Measurements from ENCODE around the gene BUD31. TPM values are rescaled to one million over a fixed set of nuclear protein-coding genes. Genes with fewer than 3 reads are reported as not detected.

The BUD31 gene
- total and polyA plus RNA-seq, 2 of the 4 experiments (the other 2 are of a cell fraction) = 72.6 to 97.2 TPM

DNA sequence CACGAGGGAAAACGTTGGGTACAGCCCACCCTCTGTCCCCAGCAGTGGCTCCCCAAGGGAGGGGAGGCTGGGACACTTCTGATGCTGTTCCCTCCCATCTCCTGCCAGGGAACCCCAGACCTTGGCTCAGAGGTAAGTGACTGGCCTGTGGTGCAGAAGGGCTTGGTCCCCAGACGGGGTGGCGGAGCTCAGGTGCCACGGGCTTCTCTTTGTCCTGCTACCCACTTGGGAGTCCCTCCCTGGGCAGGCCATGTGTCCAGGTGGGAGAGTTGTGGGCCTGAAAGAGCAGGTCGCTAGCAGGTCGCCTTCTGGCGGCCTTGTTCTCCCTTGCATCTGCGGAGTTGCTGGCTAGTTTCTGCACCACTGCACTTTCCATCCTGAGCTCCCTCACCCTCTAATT, 47.1 kb downstream of the BUD31 start:
- WGBS, 2 experiments (ENCODE audit: extremely low coverage in 2 of 2, insufficient read length in 1 of 2) = no CpG with 5 or more reads among the region's 9 CpGs
- Histone ChIP-seq H3K18ac (ENCODE audit: low read depth, low read length) (no peak overlapping the region), H4K5ac (ENCODE audit: low read depth, low read length) (no peak overlapping the region), H3K36me3 (ENCODE audit: control insufficient read depth, insufficient read depth, low read length) (peaks cover 83% of the 10 kb centered on the region), H3K4me2 (ENCODE audit: low read depth, low read length) (no peak overlapping the region), H2BK20ac (ENCODE audit: low read depth, low read length) (no peak overlapping the region), H3K9ac (ENCODE audit: low read depth, low read length) (no peak overlapping the region), H2AK5ac (ENCODE audit: low read depth, low read length) (no peak overlapping the region), H2BK120ac (ENCODE audit: low read depth, low read length) (no peak overlapping the region), H3K9me3 (ENCODE audit: control insufficient read depth, insufficient read depth, low read length) (no peaks in the 10 kb centered on the region), H3K27ac (ENCODE audit: insufficient read depth, low read length) (no peak overlapping the region), H3K23ac (ENCODE audit: low read depth, low read length) (no peak overlapping the region), H3K4me1 (ENCODE audit: control insufficient read depth, insufficient read depth, low read length) (no peaks in the 10 kb centered on the region), H2AFZ (replicated peaks; ENCODE audit: low read length, poor library complexity) (no peak overlapping the region), H2BK15ac (ENCODE audit: low read depth, low read length) (no peak overlapping the region), H3K4ac (ENCODE audit: low read depth, low read length) (no peak overlapping the region), H3K56ac (ENCODE audit: extremely low read depth, insufficient read depth, low read length) (no peak overlapping the region), H3K14ac (replicated peaks; ENCODE audit: low read depth, low read length) (no peak overlapping the region), H2AK9ac (replicated peaks; ENCODE audit: low read depth, low read length, poor library complexity) (no peak overlapping the region), H4K91ac (ENCODE audit: insufficient read depth, low read depth, low read length) (no peak overlapping the region), H4K8ac (ENCODE audit: low read depth in 2 of 2, low read length in 2 of 2) (no peak overlapping the region), H3K79me1 (ENCODE audit: low read depth in 1 of 2, low read length in 2 of 2) (peaks cover 19 to 79% of the 10 kb centered on the region in 2 experiments), H4K20me1 (ENCODE audit: insufficient read depth, low read length) (peaks cover 61% of the 10 kb centered on the region), H2BK5ac (ENCODE audit: low read depth, low read length, poor library complexity, severe bottlenecking) (no peak overlapping the region), H3K9me1 (ENCODE audit: insufficient read depth, low read length) (peaks cover 3% of the 10 kb centered on the region; the same call in 1 of the 2 replicates), H3K4me3 (ENCODE audit: insufficient read depth, low read depth, low read length) (no peak overlapping the region), H3K27me3 (ENCODE audit: control insufficient read depth, insufficient read depth, low read length) (no peaks in the 10 kb centered on the region)
- CTCF ChIA-PET = no interaction called here
- DNase-seq = no peak
- POLR2A ChIA-PET (ENCODE audit: unreplicated experiment) = no interaction called here
- in situ Hi-C loops (cut with MboI; ENCODE audit: low sequenced_read_pairs) = no loop called here
- dilution Hi-C loops (cut with HindIII; ENCODE audit: low sequenced_read_pairs, unreplicated experiment) = no loop called here
- ATAC-seq (ENCODE audit: low read depth) = no peak
- intact Hi-C loops (cut with micrococcal nuclease) = no loop called here
- no TSS peak for BruUV-seq (replicated peaks)
- no peak for TF ChIP-seq CEBPB (IDR thresholded peaks at IDR 0.05; ENCODE audit: low read depth, low read length)
- no peak for TF ChIP-seq BHLHE40 (IDR thresholded peaks at IDR 0.05; ENCODE audit: low read depth, low read length)
- TF ChIP-seq SMC3 (IDR thresholded peaks at IDR 0.05; ENCODE audit: low read depth, low read length) = no peak
- TF ChIP-seq, protein P1, sequence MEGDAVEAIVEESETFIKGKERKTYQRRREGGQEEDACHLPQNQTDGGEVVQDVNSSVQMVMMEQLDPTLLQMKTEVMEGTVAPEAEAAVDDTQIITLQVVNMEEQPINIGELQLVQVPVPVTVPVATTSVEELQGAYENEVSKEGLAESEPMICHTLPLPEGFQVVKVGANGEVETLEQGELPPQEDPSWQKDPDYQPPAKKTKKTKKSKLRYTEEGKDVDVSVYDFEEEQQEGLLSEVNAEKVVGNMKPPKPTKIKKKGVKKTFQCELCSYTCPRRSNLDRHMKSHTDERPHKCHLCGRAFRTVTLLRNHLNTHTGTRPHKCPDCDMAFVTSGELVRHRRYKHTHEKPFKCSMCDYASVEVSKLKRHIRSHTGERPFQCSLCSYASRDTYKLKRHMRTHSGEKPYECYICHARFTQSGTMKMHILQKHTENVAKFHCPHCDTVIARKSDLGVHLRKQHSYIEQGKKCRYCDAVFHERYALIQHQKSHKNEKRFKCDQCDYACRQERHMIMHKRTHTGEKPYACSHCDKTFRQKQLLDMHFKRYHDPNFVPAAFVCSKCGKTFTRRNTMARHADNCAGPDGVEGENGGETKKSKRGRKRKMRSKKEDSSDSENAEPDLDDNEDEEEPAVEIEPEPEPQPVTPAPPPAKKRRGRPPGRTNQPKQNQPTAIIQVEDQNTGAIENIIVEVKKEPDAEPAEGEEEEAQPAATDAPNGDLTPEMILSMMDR (conservative IDR thresholded peaks at IDR 0.05; ENCODE audit: low read depth, low read length) = no peak
- TF ChIP-seq POLR2A (IDR thresholded peaks at IDR 0.05; ENCODE audit: low read depth, low read length) = no peak

Measured in IMR-90 (cell line).